ENCODE data around the gene HOXA10.

The HOXA10 gene

DNA sequence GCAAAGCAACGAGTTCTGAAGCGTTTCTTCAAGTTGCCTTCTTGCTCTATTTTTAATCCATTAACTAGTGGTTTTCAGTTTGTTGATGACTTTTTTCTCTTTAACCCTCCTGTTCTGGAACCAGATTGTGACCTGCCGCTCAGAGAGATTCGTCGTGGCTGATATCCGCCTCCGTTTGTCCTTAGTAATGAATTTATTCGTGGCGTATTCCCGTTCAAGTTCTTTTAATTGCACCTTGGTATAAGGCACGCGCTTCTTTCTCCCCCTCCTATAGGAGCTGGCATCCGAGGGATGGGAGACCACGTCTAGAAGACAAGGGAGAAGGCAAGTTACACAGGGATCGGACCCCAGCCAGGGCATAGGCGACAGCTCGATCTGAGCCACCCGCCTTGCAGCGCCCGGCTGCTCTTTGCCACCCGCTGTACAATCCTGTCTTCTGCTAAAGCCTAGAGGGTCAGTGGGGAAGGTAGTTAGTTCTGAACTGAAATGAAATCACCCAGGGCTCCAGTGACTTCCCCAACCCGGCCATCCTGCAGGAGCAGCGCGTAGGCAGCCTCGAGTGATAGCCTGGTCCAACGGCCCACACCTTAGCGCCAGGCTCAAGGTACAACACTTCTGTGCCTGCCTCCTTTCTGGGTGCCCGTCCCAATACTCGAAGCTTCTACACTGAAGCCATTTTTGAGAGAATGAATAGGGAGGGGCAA is 24.2 kb upstream of the HOXA10 start:
- H3K27ac ChIP-seq (ENCODE audit: insufficient read depth, low read length, poor library complexity, severe bottlenecking), result no peak overlapping the region
- H3K36me3 ChIP-seq (ENCODE audit: control insufficient read depth, insufficient read depth, low read length), result no peaks in the 10 kb centered on the region
- H3K27me3 ChIP-seq (replicated peaks; ENCODE audit: control insufficient read depth, insufficient read depth, low read length, poor library complexity, severe bottlenecking), result peaks cover 71% of the 10 kb centered on the region
- peaks cover 29% of the 10 kb centered on the region for H3K4me1 ChIP-seq (ENCODE audit: control insufficient read depth, insufficient read depth, low read length, poor library complexity, severe bottlenecking)
- H3K9me3 ChIP-seq (ENCODE audit: control insufficient read depth, low read length), result no peaks in the 10 kb centered on the region
- no peak for DNase-seq
- H3K4me3 ChIP-seq (ENCODE audit: insufficient read depth, low read depth, low read length, poor library complexity, severe bottlenecking), result no peak overlapping the region

DNA sequence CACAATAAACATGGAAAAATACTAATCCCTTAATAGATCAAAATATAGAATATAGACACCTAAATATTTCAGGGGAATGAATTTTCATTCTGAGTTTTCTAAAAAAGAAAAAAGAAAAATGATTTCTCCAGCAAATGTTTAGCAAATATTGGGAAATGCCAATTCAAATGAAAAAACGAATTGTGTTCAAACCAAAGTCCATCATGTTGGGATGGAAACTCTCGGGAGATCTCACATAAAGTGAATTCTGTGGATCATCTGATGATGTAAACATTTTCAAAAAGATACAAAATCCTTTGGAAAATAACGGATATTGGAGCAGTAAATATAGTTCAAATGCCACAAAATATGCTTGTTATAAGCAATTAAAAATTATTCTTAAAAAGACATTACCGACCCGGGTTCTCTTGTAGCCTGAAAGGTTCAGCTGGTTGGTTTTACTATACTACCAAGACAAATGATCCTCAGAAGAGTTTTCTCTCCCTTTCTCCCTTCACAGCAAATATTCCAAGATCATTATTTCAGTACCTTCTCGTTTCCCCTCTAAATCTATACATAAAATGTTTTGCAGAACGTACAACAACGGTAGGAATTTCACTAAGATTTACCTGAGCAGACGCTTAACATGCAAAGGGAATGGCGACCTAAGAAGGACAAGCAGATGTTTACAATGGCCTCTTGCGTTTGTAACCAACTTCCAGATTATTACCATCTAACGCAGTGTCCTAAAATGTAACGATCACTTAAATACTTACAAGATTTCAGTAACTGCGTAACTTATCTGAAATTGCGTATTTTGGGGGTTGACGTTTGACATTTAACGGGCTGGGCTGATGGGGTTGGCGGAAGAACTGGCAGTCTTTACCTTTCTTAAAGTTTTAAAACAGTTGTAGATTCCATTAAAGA is 23.3 kb upstream of the HOXA10 start:
- peaks cover 35% of the 10 kb centered on the region for H3K4me1 ChIP-seq (ENCODE audit: control insufficient read depth, insufficient read depth, low read length, poor library complexity, severe bottlenecking)
- H3K4me3 ChIP-seq (ENCODE audit: insufficient read depth, low read depth, low read length, poor library complexity, severe bottlenecking), result no peak overlapping the region

DNA sequence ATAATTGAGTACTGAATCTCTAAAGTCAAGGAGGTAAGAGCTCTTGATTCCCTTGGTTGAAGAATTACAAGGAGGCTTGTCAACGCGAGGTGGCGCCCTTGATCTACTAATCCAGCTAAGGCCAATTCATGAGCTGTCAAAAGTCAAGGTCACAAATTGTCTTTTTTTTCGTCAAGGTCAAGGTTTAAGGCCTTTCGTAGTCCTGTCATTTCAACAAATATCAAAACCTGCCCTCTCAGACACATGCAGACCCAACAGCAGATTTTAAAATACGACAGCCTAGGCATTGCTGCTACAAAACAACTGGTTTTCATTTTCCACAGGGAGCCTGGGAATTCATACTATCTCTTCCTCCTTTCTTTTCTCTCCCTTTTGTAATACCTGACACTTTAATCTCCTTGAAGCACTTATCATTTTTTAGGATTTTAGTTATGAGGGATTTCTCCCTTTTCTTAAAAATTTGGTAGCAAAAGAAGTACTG is 22.2 kb upstream of the HOXA10 start:
- Histone ChIP-seq H3K27me3 (replicated peaks; ENCODE audit: control insufficient read depth, insufficient read depth, low read length, poor library complexity, severe bottlenecking) (peaks cover 75% of the 10 kb centered on the region), H3K9me3 (ENCODE audit: control insufficient read depth, low read length) (no peaks in the 10 kb centered on the region), H3K4me1 (ENCODE audit: control insufficient read depth, insufficient read depth, low read length, poor library complexity, severe bottlenecking) (peaks cover 37% of the 10 kb centered on the region), H3K4me3 (ENCODE audit: insufficient read depth, low read depth, low read length, poor library complexity, severe bottlenecking) (no peak overlapping the region), H3K27ac (ENCODE audit: insufficient read depth, low read length, poor library complexity, severe bottlenecking) (no peak overlapping the region), H3K36me3 (ENCODE audit: control insufficient read depth, insufficient read depth, low read length) (no peaks in the 10 kb centered on the region)
- peak; percentile 60 to 74 (median 61) for DNase-seq

More for the DNA sequence above, 23.3 kb upstream of the HOXA10 start:
- H3K9me3 ChIP-seq (ENCODE audit: control insufficient read depth, low read length), result no peaks in the 10 kb centered on the region
- H3K36me3 ChIP-seq (ENCODE audit: control insufficient read depth, insufficient read depth, low read length), result no peaks in the 10 kb centered on the region
- no peak overlapping the region for H3K27ac ChIP-seq (ENCODE audit: insufficient read depth, low read length, poor library complexity, severe bottlenecking)
- H3K27me3 ChIP-seq (replicated peaks; ENCODE audit: control insufficient read depth, insufficient read depth, low read length, poor library complexity, severe bottlenecking), result peaks cover 76% of the 10 kb centered on the region
- no peak for DNase-seq

DNA sequence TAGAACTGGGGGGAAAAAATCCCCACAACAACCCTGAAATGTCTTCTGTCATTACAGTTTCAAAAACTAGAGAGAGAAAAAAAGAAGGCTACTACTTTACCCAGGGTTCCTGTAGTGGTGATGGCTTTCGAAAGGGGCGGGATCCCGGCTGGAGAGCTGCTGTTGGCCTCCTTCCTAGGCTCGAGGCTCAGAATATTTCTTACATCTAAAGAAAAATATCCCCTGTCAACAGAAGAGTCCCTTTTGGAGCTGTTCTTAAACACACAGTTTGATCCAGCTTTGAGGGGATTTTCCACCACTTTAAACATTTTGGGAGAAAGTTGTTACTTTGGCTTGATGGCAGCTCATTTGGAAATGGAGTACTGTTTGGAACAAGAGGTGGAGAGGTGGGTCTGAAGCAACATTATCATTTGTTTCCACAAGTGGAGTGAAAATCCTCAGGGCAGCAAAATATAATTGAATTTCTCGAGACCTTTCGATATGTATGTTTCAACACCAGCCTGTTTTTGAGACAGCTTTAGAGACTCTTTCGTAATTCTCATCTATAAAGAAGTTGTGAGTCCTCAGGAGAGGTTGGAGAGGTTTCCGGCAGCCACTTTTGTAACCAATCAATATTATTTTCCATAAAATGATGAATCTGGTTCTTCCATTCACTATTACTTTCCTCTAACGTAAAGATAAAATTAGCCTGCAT is 20.7 kb upstream of the HOXA10 start:
- DNase-seq, result no peak
- Histone ChIP-seq H3K4me3 (ENCODE audit: insufficient read depth, low read depth, low read length, poor library complexity, severe bottlenecking) (no peak overlapping the region), H3K27me3 (replicated peaks; ENCODE audit: control insufficient read depth, insufficient read depth, low read length, poor library complexity, severe bottlenecking) (peaks cover 78% of the 10 kb centered on the region)

GRCh38 chr7:27194002-27194352 is 19.9 kb upstream of the HOXA10 start:
- H3K36me3 ChIP-seq (ENCODE audit: control insufficient read depth, insufficient read depth, low read length), result no peaks in the 10 kb centered on the region
- H3K9me3 ChIP-seq (ENCODE audit: control insufficient read depth, low read length), result no peaks in the 10 kb centered on the region
- H3K4me1 ChIP-seq (ENCODE audit: control insufficient read depth, insufficient read depth, low read length, poor library complexity, severe bottlenecking), result peaks cover 28% of the 10 kb centered on the region
- no peak overlapping the region for H3K27ac ChIP-seq (ENCODE audit: insufficient read depth, low read length, poor library complexity, severe bottlenecking)
- DNase-seq, result no peak
- H3K4me3 ChIP-seq (ENCODE audit: insufficient read depth, low read depth, low read length, poor library complexity, severe bottlenecking), result no peak overlapping the region
- H3K27me3 ChIP-seq (replicated peaks; ENCODE audit: control insufficient read depth, insufficient read depth, low read length, poor library complexity, severe bottlenecking), result peaks cover 83% of the 10 kb centered on the region

More for the DNA sequence above, 20.7 kb upstream of the HOXA10 start:
- no peak overlapping the region for H3K27ac ChIP-seq (ENCODE audit: insufficient read depth, low read length, poor library complexity, severe bottlenecking)
- no peaks in the 10 kb centered on the region for H3K9me3 ChIP-seq (ENCODE audit: control insufficient read depth, low read length)
- no peaks in the 10 kb centered on the region for H3K36me3 ChIP-seq (ENCODE audit: control insufficient read depth, insufficient read depth, low read length)
- peaks cover 26% of the 10 kb centered on the region for H3K4me1 ChIP-seq (ENCODE audit: control insufficient read depth, insufficient read depth, low read length, poor library complexity, severe bottlenecking)

- Histone ChIP-seq H3K9me3 (ENCODE audit: control insufficient read depth, low read length) (no peaks in the 10 kb centered on the region), H3K27me3 (replicated peaks; ENCODE audit: control insufficient read depth, insufficient read depth, low read length, poor library complexity, severe bottlenecking) (peaks cover 83% of the 10 kb centered on the region), H3K4me1 (ENCODE audit: control insufficient read depth, insufficient read depth, low read length, poor library complexity, severe bottlenecking) (peaks cover 28% of the 10 kb centered on the region), H3K36me3 (ENCODE audit: control insufficient read depth, insufficient read depth, low read length) (no peaks in the 10 kb centered on the region), H3K27ac (ENCODE audit: insufficient read depth, low read length, poor library complexity, severe bottlenecking) (no peak overlapping the region), H3K4me3 (ENCODE audit: insufficient read depth, low read depth, low read length, poor library complexity, severe bottlenecking) (peak overlapping the region; percentile 25)
- no peak for DNase-seq
Measured at GRCh38 chr7:27193335-27194001, 19.3 kb upstream of the HOXA10 start.

DNA sequence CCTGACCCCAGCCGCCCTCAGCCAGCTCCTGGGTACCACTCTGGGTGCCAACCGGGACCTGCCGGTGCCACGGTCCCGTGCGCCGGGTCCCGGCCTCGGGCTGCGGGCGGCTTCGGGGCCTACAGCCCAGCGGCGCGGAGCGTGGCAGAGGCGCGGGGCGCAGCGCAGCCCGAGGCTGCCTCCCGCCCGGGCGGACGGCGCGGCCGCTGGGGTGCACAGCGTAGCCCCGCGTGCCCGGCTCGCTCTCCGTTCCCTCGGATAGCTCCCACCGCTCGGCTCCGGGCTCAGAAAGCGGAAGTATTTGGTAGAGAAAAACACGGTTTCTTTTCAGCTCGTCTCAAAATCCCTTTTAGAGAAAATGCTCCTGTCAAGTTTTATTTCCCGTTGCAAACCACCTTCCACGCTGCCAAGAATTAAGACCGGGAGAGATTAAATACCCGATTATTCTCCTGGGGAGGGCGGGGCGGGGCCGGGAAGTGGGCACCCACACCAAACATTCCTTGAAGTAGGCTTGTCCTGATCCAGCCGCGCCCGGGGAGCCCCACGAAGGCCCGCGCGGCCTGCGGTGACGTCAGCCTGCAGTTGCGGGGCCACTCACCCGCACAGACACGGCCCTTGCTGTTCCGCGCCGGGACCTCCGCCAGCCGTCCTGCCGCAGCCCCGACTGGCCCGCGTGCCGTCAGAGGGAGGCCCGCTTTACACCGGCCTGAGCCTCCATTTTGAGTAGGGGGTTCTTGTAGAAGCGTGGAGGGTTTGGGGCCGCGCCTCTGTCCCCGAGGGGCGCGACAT is 18.6 kb upstream of the HOXA10 start:
- Histone ChIP-seq H3K9me3 (ENCODE audit: control insufficient read depth, low read length) (no peaks in the 10 kb centered on the region), H3K27ac (ENCODE audit: insufficient read depth, low read length, poor library complexity, severe bottlenecking) (no peak overlapping the region), H3K27me3 (replicated peaks; ENCODE audit: control insufficient read depth, insufficient read depth, low read length, poor library complexity, severe bottlenecking) (peaks cover 84% of the 10 kb centered on the region), H3K4me3 (ENCODE audit: insufficient read depth, low read depth, low read length, poor library complexity, severe bottlenecking) (peak overlapping the region; percentile 25), H3K4me1 (ENCODE audit: control insufficient read depth, insufficient read depth, low read length, poor library complexity, severe bottlenecking) (peaks cover 35% of the 10 kb centered on the region), H3K36me3 (ENCODE audit: control insufficient read depth, insufficient read depth, low read length) (no peaks in the 10 kb centered on the region)
- DNase-seq, result no peak

DNA sequence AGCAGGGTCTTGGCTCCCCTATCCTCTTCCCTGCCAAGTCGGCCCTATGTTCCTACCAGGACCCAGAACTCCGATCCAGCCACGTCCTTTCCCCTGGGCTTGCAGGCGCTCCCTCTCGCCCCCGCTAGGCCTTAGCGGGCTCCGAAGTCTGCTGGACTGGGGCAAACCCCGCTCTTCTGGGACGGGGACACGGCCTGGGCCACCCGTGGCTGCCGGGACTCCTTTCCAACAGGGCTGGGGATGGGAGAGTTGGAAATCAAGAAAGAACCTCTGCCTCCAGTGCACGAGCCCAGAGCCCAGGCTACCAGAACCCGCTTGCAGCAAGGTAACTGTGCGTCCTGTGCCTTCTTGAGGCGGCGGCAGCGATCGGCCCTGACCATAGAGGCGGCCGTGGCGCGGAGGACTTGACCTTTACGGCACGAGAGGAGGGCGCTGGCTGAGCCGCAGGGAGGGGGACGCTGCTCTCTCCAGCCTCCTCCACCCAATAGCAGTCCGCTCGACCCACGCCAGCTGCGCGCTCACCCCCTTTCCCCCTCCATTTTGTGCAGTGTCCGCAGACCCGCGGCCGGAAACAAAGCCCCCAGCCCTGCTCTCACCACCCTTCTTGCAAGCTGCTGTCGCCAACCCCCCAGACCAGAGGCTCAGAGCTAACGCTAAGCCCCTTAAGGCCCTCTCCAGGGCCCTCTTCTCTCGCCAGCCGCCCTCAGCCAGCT is 17.9 kb upstream of the HOXA10 start:
- Histone ChIP-seq H3K4me3 (ENCODE audit: insufficient read depth, low read depth, low read length, poor library complexity, severe bottlenecking) (peak overlapping the region; percentile 25), H3K4me1 (ENCODE audit: control insufficient read depth, insufficient read depth, low read length, poor library complexity, severe bottlenecking) (peaks cover 41% of the 10 kb centered on the region), H3K36me3 (ENCODE audit: control insufficient read depth, insufficient read depth, low read length) (no peaks in the 10 kb centered on the region), H3K27ac (ENCODE audit: insufficient read depth, low read length, poor library complexity, severe bottlenecking) (no peak overlapping the region), H3K9me3 (ENCODE audit: control insufficient read depth, low read length) (no peaks in the 10 kb centered on the region), H3K27me3 (replicated peaks; ENCODE audit: control insufficient read depth, insufficient read depth, low read length, poor library complexity, severe bottlenecking) (peaks cover 84% of the 10 kb centered on the region)
- DNase-seq, result no peak

Measured in effector memory CD4-positive, alpha-beta T cell (primary cell).